Endothelial cell of umbilical vein (primary cell): Measurements from ENCODE around the gene SH3BP5. TPM values are rescaled to one million over a fixed set of nuclear protein-coding genes. Genes with fewer than 3 reads are reported as not detected.

Experiments
- BruUV-seq: library from RNA; stranded (reverse); fragments of 400-500 nt; replicated peaks from 2 replicates; lab custom pipeline; 2021; lab: Mats Ljungman, UMichigan
- CTCF ChIA-PET: fragments of 300-600, 350-600 bp; sonication (Branson Sonifier 250); formaldehyde crosslinking; loops from one replicate; lab custom pipeline; 2021; ENCODE audit warnings: antibody characterized with exemption, inconsistent platforms; lab: Charles Lee
- POLR2A ChIA-PET: fragments of 300-600, 350-600 bp; sonication (Branson Sonifier 250); formaldehyde crosslinking; loops from one replicate; lab custom pipeline; 2021; ENCODE audit warnings: antibody characterized with exemption, inconsistent platforms; lab: Charles Lee
- DNase-seq: peaks from one replicate; pipeline ENCODE4 v3.0.0-alpha.2; 2011; ENCODE audit warnings: low read depth, low spot score
- FAIRE-seq: peaks from 2 replicates; lab custom pipeline; 2011; peaks lifted over from hg19 to GRCh38; lab: Jason Lieb, UNC
- H2AFZ ChIP-seq: 2 replicates; pipeline ENCODE4 v1.6.0; 2012; ENCODE audit warnings: low read depth, low read length, control low read depth, inconsistent platforms
- H3K27ac ChIP-seq: 2 replicates; pipeline ENCODE4 v1.5.1; 2011; ENCODE audit warnings: low read depth, mild to moderate bottlenecking, control low read depth, low read length, moderate library complexity; ENCODE audit not compliant: insufficient read depth
- H3K27me3 ChIP-seq, 2 experiments: 2 replicates each; pipeline versions ENCODE4 v1.6.0 to v1.6.1; 2011; ENCODE audit warnings: low read length in 2 of 2, mixed read lengths in 1 of 2; ENCODE audit not compliant: control insufficient read depth in 2 of 2, insufficient read depth in 2 of 2
- H3K36me3 ChIP-seq, 2 experiments: 2 replicates in 1 of 2; 3 replicates in 1 of 2; pipeline ENCODE4 v1.5.1; 2011; ENCODE audit warnings: low read length in 2 of 2, mild to moderate bottlenecking in 1 of 2, moderate library complexity in 1 of 2; ENCODE audit not compliant: control insufficient read depth in 2 of 2, insufficient read depth in 2 of 2; ENCODE audit errors: extremely low read depth in 1 of 2
- H3K4me1 ChIP-seq: 3 replicates; pipeline ENCODE4 v1.5.1; 2011; ENCODE audit warnings: mild to moderate bottlenecking, low read length; ENCODE audit not compliant: control insufficient read depth, insufficient read depth; ENCODE audit errors: extremely low read depth
- H3K4me2 ChIP-seq: 2 replicates; pipeline ENCODE4 v1.6.1; 2011; ENCODE audit warnings: low read length, control low read depth, mixed read lengths; ENCODE audit not compliant: insufficient read depth
- H3K4me3 ChIP-seq, 3 experiments: fragments of 200-600 bp in 1 of 3; sonication (generic), shearing (Covaris generic) in 1 of 3; replicated peaks in 1 of 3; 2 replicates each; pipeline ENCODE4 v1.5.1; 2011 to 2016; ENCODE audit warnings: control low read depth in 3 of 3, low read length in 3 of 3, mild to moderate bottlenecking in 2 of 3, inconsistent platforms in 1 of 3, low read depth in 1 of 3, moderate library complexity in 1 of 3; ENCODE audit not compliant: insufficient read depth in 1 of 3
- H3K79me2 ChIP-seq: 2 replicates; pipeline ENCODE4 v1.6.0; 2012; ENCODE audit warnings: low read length, inconsistent platforms; ENCODE audit not compliant: control insufficient read depth, insufficient read depth
- H3K9ac ChIP-seq: replicated peaks from 2 replicates; pipeline ENCODE3; 2011; ENCODE audit warnings: low read length, control low read depth; ENCODE audit not compliant: insufficient read depth; ENCODE audit errors: extremely low read depth
- H3K9me1 ChIP-seq: replicated peaks from 3 replicates; pipeline ENCODE4 v1.6.0; 2011; ENCODE audit warnings: mild to moderate bottlenecking, low read length; ENCODE audit not compliant: control insufficient read depth, insufficient read depth; ENCODE audit errors: extremely low read depth
- H3K9me3 ChIP-seq: replicated peaks from 2 replicates; pipeline ENCODE4 v1.5.1; 2012; ENCODE audit warnings: low read length, inconsistent platforms; ENCODE audit not compliant: control insufficient read depth, insufficient read depth
- H4K20me1 ChIP-seq: replicated peaks from 2 replicates; pipeline ENCODE3; 2011; ENCODE audit warnings: mild to moderate bottlenecking, low read length; ENCODE audit not compliant: control insufficient read depth, insufficient read depth; ENCODE audit errors: extremely low read depth
- EZH2 ChIP-seq: IDR thresholded peaks from 2 replicates; pipeline ENCODE4 v1.6.1; 2012; ENCODE audit warnings: borderline replicate concordance, low read depth, mild to moderate bottlenecking, moderate library complexity, low read length, inconsistent platforms; ENCODE audit not compliant: severe bottlenecking
- FOS ChIP-seq: IDR thresholded peaks from 2 replicates; pipeline ENCODE4 v1.6.1; 2011; ENCODE audit warnings: mild to moderate bottlenecking, low read length, moderate library complexity, borderline replicate concordance; ENCODE audit not compliant: insufficient read depth
- GATA2 ChIP-seq: IDR thresholded peaks from 2 replicates; pipeline ENCODE4 v1.7.0; 2011; ENCODE audit warnings: low read depth, mild to moderate bottlenecking, moderate library complexity, mixed read lengths, low read length; ENCODE audit not compliant: insufficient read length, insufficient read depth
- JUN ChIP-seq: IDR thresholded peaks from 2 replicates; pipeline ENCODE4 v1.6.1; 2011; ENCODE audit warnings: borderline replicate concordance, low read depth; ENCODE audit not compliant: insufficient read length, insufficient read depth
- MYC ChIP-seq: IDR thresholded peaks from one replicate; pipeline ENCODE4 v1.6.1; 2011; ENCODE audit warnings: mild to moderate bottlenecking, low read depth, low read length
- POLR2A ChIP-seq: IDR thresholded peaks from 2 replicates; pipeline ENCODE4 v1.6.1; 2012; ENCODE audit warnings: low read depth, mild to moderate bottlenecking, control low read depth, low read length
- dilution Hi-C: fragments of 300-500 bp; cut with MboI; formaldehyde crosslinking; loops from one replicate; pipeline ENCODE4 v1.15.0; 2019; ENCODE audit warnings: low sequenced_read_pairs; ENCODE audit not compliant: extremely low pct_ligation_motif_present
- intact Hi-C: fragments of 100-400 bp; cut with micrococcal nuclease; formaldehyde crosslinking; loops from one replicate; pipeline ENCODE4 v1.10.0; 2022
- polyA plus RNA-seq, 4 experiments: library from polyadenylated mRNA; depleted of rRNA in 3 of 4; stranded (reverse) in 3 of 4; unstranded in 1 of 4; fragments of >200 nt; gene quantifications; 2 replicates each; pipeline versions ENCODE4 v1.2.1 to v1.2.3, GENCODE V29; 2011 to 2012; ENCODE audit warnings: missing spikeins in 1 of 4
- total RNA-seq: library from RNA; stranded (reverse); gene quantifications from 2 replicates; pipeline ENCODE4 v1.2.3, GENCODE V29; 2021
- TF ChIP-seq, protein P1 (sequence below), 2 donors: IDR thresholded peaks; 1 replicate in 1 of 2; 2 replicates in 1 of 2; pipeline ENCODE4 v1.5.1; 2011; ENCODE audit warnings: low read length in 2 of 2, mild to moderate bottlenecking in 2 of 2, moderate library complexity in 2 of 2, control low read depth in 1 of 2, inconsistent platforms in 1 of 2, low read depth in 1 of 2; ENCODE audit not compliant: insufficient read depth in 1 of 2; ENCODE audit errors: extremely low read depth in 1 of 2
- TF ChIP-seq, protein P2 (sequence below): IDR thresholded peaks from 2 replicates; pipeline ENCODE4 v1.6.1; 2011; ENCODE audit not compliant: insufficient read depth, insufficient read length

The SH3BP5 gene
- total and polyA plus RNA-seq, 2 donors (not counting 3 experiments of a cell fraction or from before 2014, with no cell fraction given): 35.3 to 76.3 TPM

DNA sequence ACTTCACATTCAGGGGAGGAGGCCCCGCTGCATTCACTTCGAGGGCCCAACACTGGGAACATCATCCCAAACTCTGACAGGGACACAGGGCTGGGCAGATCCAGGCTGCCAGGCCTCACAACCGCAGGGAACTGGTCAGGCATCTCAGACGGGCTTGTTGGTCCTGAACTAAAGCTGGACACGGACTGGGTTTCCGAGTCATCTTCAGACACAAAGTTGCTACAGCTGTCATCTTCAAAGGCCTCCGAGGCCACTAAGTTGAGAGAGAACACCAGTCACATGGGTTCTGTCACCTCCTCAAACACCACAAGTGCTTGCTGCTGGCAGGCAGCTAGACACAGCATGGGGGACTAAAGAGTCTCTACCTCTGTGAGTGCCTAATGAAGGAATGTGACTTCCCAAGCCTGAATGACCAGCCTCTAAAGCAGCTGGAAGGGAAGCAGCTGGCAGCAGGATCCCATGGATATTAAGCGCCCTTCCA lies 75.5 kb downstream of the SH3BP5 start:
- Histone ChIP-seq H3K9me3 (no peaks in the 10 kb centered on the region), H2AFZ (no peak overlapping the region), H3K36me3 (peaks cover 36 to 49% of the 10 kb centered on the region in 2 experiments), H3K27me3 (no peaks in the 10 kb centered on the region), H3K9ac (no peak overlapping the region), H3K4me1 (no peaks in the 10 kb centered on the region), H3K4me2 (no peak overlapping the region), H4K20me1 (no peaks in the 10 kb centered on the region), H3K4me3 (no peak overlapping the region), H3K9me1 (no peaks in the 10 kb centered on the region), H3K79me2 (no peaks in the 10 kb centered on the region), H3K27ac (no peak overlapping the region)
- intact Hi-C loops (loop anchor here (5.0 kb wide), 1 partner anchor 150 kb away; no protein-coding TSS in a partner anchor), dilution Hi-C loops (no loop called here)
- no TSS peak for BruUV-seq
- no peak for DNase-seq
- TF ChIP-seq FOS (no peak), JUN (no peak), GATA2 (no peak), POLR2A (peak; percentile 35), EZH2 (no peak), MYC (no peak)
- TF ChIP-seq, protein P1, sequence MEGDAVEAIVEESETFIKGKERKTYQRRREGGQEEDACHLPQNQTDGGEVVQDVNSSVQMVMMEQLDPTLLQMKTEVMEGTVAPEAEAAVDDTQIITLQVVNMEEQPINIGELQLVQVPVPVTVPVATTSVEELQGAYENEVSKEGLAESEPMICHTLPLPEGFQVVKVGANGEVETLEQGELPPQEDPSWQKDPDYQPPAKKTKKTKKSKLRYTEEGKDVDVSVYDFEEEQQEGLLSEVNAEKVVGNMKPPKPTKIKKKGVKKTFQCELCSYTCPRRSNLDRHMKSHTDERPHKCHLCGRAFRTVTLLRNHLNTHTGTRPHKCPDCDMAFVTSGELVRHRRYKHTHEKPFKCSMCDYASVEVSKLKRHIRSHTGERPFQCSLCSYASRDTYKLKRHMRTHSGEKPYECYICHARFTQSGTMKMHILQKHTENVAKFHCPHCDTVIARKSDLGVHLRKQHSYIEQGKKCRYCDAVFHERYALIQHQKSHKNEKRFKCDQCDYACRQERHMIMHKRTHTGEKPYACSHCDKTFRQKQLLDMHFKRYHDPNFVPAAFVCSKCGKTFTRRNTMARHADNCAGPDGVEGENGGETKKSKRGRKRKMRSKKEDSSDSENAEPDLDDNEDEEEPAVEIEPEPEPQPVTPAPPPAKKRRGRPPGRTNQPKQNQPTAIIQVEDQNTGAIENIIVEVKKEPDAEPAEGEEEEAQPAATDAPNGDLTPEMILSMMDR (IDR thresholded peaks at IDR 0.05; ENCODE audit: extremely low read depth in 1 of 2, insufficient read depth in 1 of 2, low read depth in 1 of 2, low read length in 2 of 2): no peak
- TF ChIP-seq, protein P2, sequence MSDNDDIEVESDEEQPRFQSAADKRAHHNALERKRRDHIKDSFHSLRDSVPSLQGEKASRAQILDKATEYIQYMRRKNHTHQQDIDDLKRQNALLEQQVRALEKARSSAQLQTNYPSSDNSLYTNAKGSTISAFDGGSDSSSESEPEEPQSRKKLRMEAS: no peak
- CTCF ChIA-PET: interaction anchor here (2.1 kb wide), 1 partner anchor 11 kb away, joined by 11 read pairs; no protein-coding TSS in a partner anchor
- POLR2A ChIA-PET: interaction anchor here (1.1 kb wide), 1 partner anchor 9 kb away, joined by 4 read pairs; no protein-coding TSS in a partner anchor
- no peak for FAIRE-seq
